H9 (cell line): ENCODE data around the gene CARD11. TPM values are rescaled to one million over a fixed set of nuclear protein-coding genes. Genes with fewer than 3 reads are reported as not detected.

Experiments used
- DNase-seq: peaks from one replicate; pipeline ENCODE4 v3.0.0-alpha.2; 2017
- H2AFZ ChIP-seq: one replicate; pipeline ENCODE4 v1.6.1; 2013; ENCODE audit warnings: mild to moderate bottlenecking, low read length, control low read depth, moderate library complexity
- H2AK5ac ChIP-seq: 2 replicates; pipeline ENCODE4 v1.6.1; 2013; ENCODE audit warnings: low read length, control low read depth, mixed read lengths; ENCODE audit not compliant: insufficient read length
- H2BK120ac ChIP-seq: one replicate; pipeline ENCODE4 v1.6.1; 2013; ENCODE audit warnings: low read depth, mild to moderate bottlenecking, low read length, control low read depth, inconsistent platforms; ENCODE audit not compliant: poor library complexity, severe bottlenecking
- H2BK12ac ChIP-seq: 2 replicates; pipeline ENCODE4 v1.6.1; 2013; ENCODE audit warnings: low read length, control low read depth, mixed read lengths, low read depth; ENCODE audit not compliant: insufficient read length
- H2BK15ac ChIP-seq: 2 replicates; pipeline ENCODE4 v1.6.1; 2013; ENCODE audit warnings: low read depth, low read length, control low read depth
- H2BK20ac ChIP-seq: one replicate; pipeline ENCODE4 v1.6.1; 2013; ENCODE audit warnings: low read depth, mild to moderate bottlenecking, low read length, control low read depth, inconsistent platforms; ENCODE audit not compliant: poor library complexity, severe bottlenecking
- H2BK5ac ChIP-seq: 2 replicates; pipeline ENCODE4 v1.6.1; 2013; ENCODE audit warnings: low read length, control low read depth, mixed read lengths; ENCODE audit not compliant: insufficient read length
- H3K14ac ChIP-seq: 2 replicates; pipeline ENCODE4 v1.6.1; 2013; ENCODE audit warnings: low read length, control low read depth; ENCODE audit not compliant: insufficient read depth
- H3K18ac ChIP-seq: 2 replicates; pipeline ENCODE4 v1.6.1; 2013; ENCODE audit warnings: low read depth, mild to moderate bottlenecking, mixed read lengths, low read length, control low read depth; ENCODE audit not compliant: insufficient read length
- H3K23ac ChIP-seq: 2 replicates; pipeline ENCODE4 v1.6.1; 2013; ENCODE audit warnings: low read length, control low read depth, mixed read lengths, low read depth; ENCODE audit not compliant: insufficient read length
- H3K23me2 ChIP-seq: 2 replicates; pipeline ENCODE4 v1.6.1; 2013; ENCODE audit warnings: low read depth, mild to moderate bottlenecking, mixed read lengths, low read length, control low read depth; ENCODE audit not compliant: insufficient read length, poor library complexity, severe bottlenecking
- H3K27ac ChIP-seq: 2 replicates; pipeline ENCODE4 v1.5.1; 2013; ENCODE audit warnings: low read length, control low read depth, mixed read lengths, low read depth; ENCODE audit not compliant: insufficient read length
- H3K27me3 ChIP-seq: 2 replicates; pipeline ENCODE4 v1.6.1; 2013; ENCODE audit warnings: low read length, control low read depth, inconsistent platforms; ENCODE audit not compliant: insufficient read depth
- H3K4ac ChIP-seq: 2 replicates; pipeline ENCODE4 v1.6.1; 2013; ENCODE audit warnings: low read depth, mild to moderate bottlenecking, control low read depth, inconsistent platforms, low read length, moderate library complexity
- H3K4me1 ChIP-seq: 2 replicates; pipeline ENCODE4 v1.6.1; 2013; ENCODE audit warnings: low read length, control low read depth, inconsistent platforms; ENCODE audit not compliant: insufficient read depth
- H3K4me2 ChIP-seq: 2 replicates; pipeline ENCODE4 v1.6.1; 2013; ENCODE audit warnings: low read length, control low read depth, mixed read lengths; ENCODE audit not compliant: insufficient read length, insufficient read depth
- H3K56ac ChIP-seq: 2 replicates; pipeline ENCODE4 v1.6.1; 2013; ENCODE audit warnings: low read depth, mild to moderate bottlenecking, mixed read lengths, low read length, control low read depth; ENCODE audit not compliant: insufficient read length
- H3K79me1 ChIP-seq: 2 replicates; pipeline ENCODE4 v1.6.1; 2013; ENCODE audit warnings: low read depth, mild to moderate bottlenecking, moderate library complexity, low read length, control low read depth, inconsistent platforms; ENCODE audit not compliant: insufficient read depth, poor library complexity, severe bottlenecking
- H3K79me2 ChIP-seq: 2 replicates; pipeline ENCODE4 v1.6.1; 2013; ENCODE audit warnings: low read length, control low read depth, inconsistent platforms; ENCODE audit not compliant: insufficient read depth
- H3K9ac ChIP-seq: 2 replicates; pipeline ENCODE4 v1.6.1; 2013; ENCODE audit warnings: low read length, control low read depth, mixed read lengths; ENCODE audit not compliant: insufficient read length; ENCODE audit errors: extremely low read depth
- H3K9me3 ChIP-seq: one replicate; pipeline ENCODE4 v1.6.1; 2013; ENCODE audit warnings: low read depth, low read length, inconsistent platforms; ENCODE audit not compliant: control insufficient read depth
- H3T11ph ChIP-seq: one replicate; pipeline ENCODE4 v1.6.1; 2013; ENCODE audit warnings: mild to moderate bottlenecking, low read length, control low read depth, inconsistent platforms
- H4K20me1 ChIP-seq: one replicate; pipeline ENCODE4 v1.6.1; 2013; ENCODE audit not compliant: control insufficient read depth, insufficient read length, insufficient read depth
- H4K5ac ChIP-seq: 2 replicates; pipeline ENCODE4 v1.6.1; 2013; ENCODE audit warnings: low read depth, mild to moderate bottlenecking, mixed read lengths, low read length, control low read depth; ENCODE audit not compliant: insufficient read length
- H4K8ac ChIP-seq: replicated peaks from 2 replicates; pipeline ENCODE4 v1.6.1; 2013; ENCODE audit warnings: low read length, control low read depth, mixed read lengths, low read depth; ENCODE audit not compliant: insufficient read length
- H4K91ac ChIP-seq: 2 replicates; pipeline ENCODE4 v1.6.1; 2013; ENCODE audit warnings: low read depth, mild to moderate bottlenecking, moderate library complexity, mixed read lengths, low read length, control low read depth; ENCODE audit not compliant: insufficient read length
- H3K27ac Mint-ChIP-seq, 3 experiments: 2 replicates in 2 of 3; 3 replicates in 1 of 3; pipeline ENCODE4 v1.8.0; 2020 to 2021; ENCODE audit warnings: mixed read lengths in 3 of 3, mild to moderate bottlenecking in 1 of 3, moderate library complexity in 1 of 3
- H3K27me3 Mint-ChIP-seq: 2 replicates; pipeline ENCODE4 v1.8.0; 2021; ENCODE audit warnings: low read depth, mild to moderate bottlenecking, moderate library complexity, mixed read lengths
- H3K36me3 Mint-ChIP-seq, 3 experiments: 2 replicates in 2 of 3; 3 replicates in 1 of 3; pipeline ENCODE4 v1.8.0; 2020 to 2021; ENCODE audit warnings: low read depth in 3 of 3, mixed read lengths in 3 of 3; ENCODE audit not compliant: insufficient read depth in 1 of 3
- H3K4me1 Mint-ChIP-seq, 2 experiments: 2 replicates each; pipeline ENCODE4 v1.8.0; 2020; ENCODE audit warnings: mixed read lengths in 2 of 2
- H3K4me3 Mint-ChIP-seq, 2 experiments: 2 replicates in 1 of 2; 3 replicates in 1 of 2; pipeline ENCODE4 v1.8.0; 2020 to 2021; ENCODE audit warnings: mild to moderate bottlenecking in 2 of 2, mixed read lengths in 2 of 2, moderate library complexity in 1 of 2
- H3K9me3 Mint-ChIP-seq, 2 experiments: 2 replicates in 1 of 2; 3 replicates in 1 of 2; pipeline ENCODE4 v1.8.0; 2020; ENCODE audit warnings: mild to moderate bottlenecking in 2 of 2, mixed read lengths in 2 of 2, moderate library complexity in 1 of 2
- WGBS: extraction: QIAGEN DNeasy Blood & Tissue Kit; methylation state at CpG from one replicate; pipeline ENCODE4 v1.1.7; 2013; ENCODE audit warnings: missing lambda C conversion rate, low lambda C conversion rate, mixed read lengths; ENCODE audit not compliant: insufficient read length; ENCODE audit errors: extremely low coverage; 5-methylcytosine and 5-hydroxymethylcytosine counted together
- total RNA-seq: library from RNA; stranded (reverse); gene quantifications from 2 replicates; pipeline ENCODE4 v1.2.1, GENCODE V29; 2021
- TF ChIP-seq, protein P1 (sequence below): fragments of 200-600 bp; sonication (generic); conservative IDR thresholded peaks from 3 replicates; pipeline ENCODE4 v1.8.0; 2021; ENCODE audit warnings: antibody characterized with exemption, mild to moderate bottlenecking

Gene CARD11
- total RNA-seq, 1 experiment from 2014 or later = 20.0 TPM

GRCh38 chr7:3027005-3027845, 16.4 kb downstream of the CARD11 start:
- no peak overlapping the region for H3K23ac ChIP-seq
- no peak overlapping the region for H4K8ac ChIP-seq
- H3K9me3 Mint-ChIP-seq = peaks cover 4 to 7% of the 10 kb centered on the region in 2 experiments; a peak in 4 of 5 replicates
- H3K4me2 ChIP-seq = no peak overlapping the region
- H3K27me3 ChIP-seq = no peaks in the 10 kb centered on the region
- no peak overlapping the region for H3K4me3 Mint-ChIP-seq
- no peak overlapping the region for H3K9ac ChIP-seq
- no peak overlapping the region for H2BK120ac ChIP-seq
- H3T11ph ChIP-seq = no peak overlapping the region
- H3K79me2 ChIP-seq = no peaks in the 10 kb centered on the region
- H3K27ac Mint-ChIP-seq = peak overlapping the region in 1 of 3 experiments; percentile 41; a peak in 3 of 7 replicates
- H3K27me3 Mint-ChIP-seq = no peaks in the 10 kb centered on the region
- no peak overlapping the region; the same call in 1 of the 2 replicates for H3K14ac ChIP-seq
- no peak overlapping the region for H2AFZ ChIP-seq
- H2AK5ac ChIP-seq = no peak overlapping the region
- H3K4me1 ChIP-seq = no peaks in the 10 kb centered on the region; the same call in 1 of the 2 replicates
- H2BK12ac ChIP-seq = no peak overlapping the region
- TF ChIP-seq, protein P1, sequence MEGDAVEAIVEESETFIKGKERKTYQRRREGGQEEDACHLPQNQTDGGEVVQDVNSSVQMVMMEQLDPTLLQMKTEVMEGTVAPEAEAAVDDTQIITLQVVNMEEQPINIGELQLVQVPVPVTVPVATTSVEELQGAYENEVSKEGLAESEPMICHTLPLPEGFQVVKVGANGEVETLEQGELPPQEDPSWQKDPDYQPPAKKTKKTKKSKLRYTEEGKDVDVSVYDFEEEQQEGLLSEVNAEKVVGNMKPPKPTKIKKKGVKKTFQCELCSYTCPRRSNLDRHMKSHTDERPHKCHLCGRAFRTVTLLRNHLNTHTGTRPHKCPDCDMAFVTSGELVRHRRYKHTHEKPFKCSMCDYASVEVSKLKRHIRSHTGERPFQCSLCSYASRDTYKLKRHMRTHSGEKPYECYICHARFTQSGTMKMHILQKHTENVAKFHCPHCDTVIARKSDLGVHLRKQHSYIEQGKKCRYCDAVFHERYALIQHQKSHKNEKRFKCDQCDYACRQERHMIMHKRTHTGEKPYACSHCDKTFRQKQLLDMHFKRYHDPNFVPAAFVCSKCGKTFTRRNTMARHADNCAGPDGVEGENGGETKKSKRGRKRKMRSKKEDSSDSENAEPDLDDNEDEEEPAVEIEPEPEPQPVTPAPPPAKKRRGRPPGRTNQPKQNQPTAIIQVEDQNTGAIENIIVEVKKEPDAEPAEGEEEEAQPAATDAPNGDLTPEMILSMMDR = no peak
- no CpG with 5 or more reads among the region's 20 CpGs for WGBS
- H3K9me3 ChIP-seq = no peaks in the 10 kb centered on the region
- DNase-seq = no peak
- no peaks in the 10 kb centered on the region for H3K79me1 ChIP-seq
- H3K27ac ChIP-seq = no peak overlapping the region
- no peaks in the 10 kb centered on the region for H3K23me2 ChIP-seq
- no peaks in the 10 kb centered on the region for H4K20me1 ChIP-seq
- no peak overlapping the region for H4K5ac ChIP-seq
- H4K91ac ChIP-seq = no peak overlapping the region
- no peak overlapping the region for H2BK5ac ChIP-seq
- no peak overlapping the region for H3K56ac ChIP-seq
- H3K4ac ChIP-seq = no peak overlapping the region
- no peak overlapping the region for H2BK20ac ChIP-seq
- no peak overlapping the region for H3K18ac ChIP-seq
- H3K4me1 Mint-ChIP-seq = peaks cover 21 to 24% of the 10 kb centered on the region in 2 experiments
- H2BK15ac ChIP-seq = no peak overlapping the region
- H3K36me3 Mint-ChIP-seq = peaks cover 3 to 14% (median 5%) of the 10 kb centered on the region in 3 experiments; a peak in 5 of 7 replicates
